ENCODE measurements around the gene GRAMD2A.

The GRAMD2A gene

DNA sequence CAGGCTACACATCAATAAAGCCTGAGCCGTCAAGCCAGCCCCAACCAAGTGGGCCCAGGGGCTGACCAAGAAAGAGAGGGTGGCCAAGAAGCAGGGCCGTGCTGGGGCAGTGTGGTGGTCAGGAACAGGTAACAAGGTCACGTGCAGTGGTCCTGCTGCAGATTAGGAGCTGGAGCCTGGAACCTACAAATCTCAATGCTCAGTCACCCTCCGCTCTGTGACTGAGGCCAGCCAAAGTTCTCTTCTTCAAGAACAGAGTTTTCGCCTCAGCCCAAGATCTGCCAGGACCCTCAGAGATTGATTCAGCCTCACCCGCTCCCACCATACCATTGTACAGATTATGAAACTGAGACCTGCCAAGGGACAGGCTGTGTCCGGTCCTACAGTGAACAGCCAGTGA, 26.9 kb downstream of the GRAMD2A start:
- Histone ChIP-seq H3K4me3 (ENCODE audit: severe bottlenecking) (no peak overlapping the region), H3K4me1 (ENCODE audit: insufficient read depth, poor library complexity, severe bottlenecking) (peaks cover 33% of the 10 kb centered on the region), H3K36me3 (ENCODE audit: low read depth) (no peaks in the 10 kb centered on the region), H3K27me3 (ENCODE audit: insufficient read depth, poor library complexity, severe bottlenecking) (no peaks in the 10 kb centered on the region), H3K27ac (ENCODE audit: poor library complexity, severe bottlenecking) (no peak overlapping the region), H3K9me3 (ENCODE audit: severe bottlenecking) (no peaks in the 10 kb centered on the region)
- TF ChIP-seq, protein P1, sequence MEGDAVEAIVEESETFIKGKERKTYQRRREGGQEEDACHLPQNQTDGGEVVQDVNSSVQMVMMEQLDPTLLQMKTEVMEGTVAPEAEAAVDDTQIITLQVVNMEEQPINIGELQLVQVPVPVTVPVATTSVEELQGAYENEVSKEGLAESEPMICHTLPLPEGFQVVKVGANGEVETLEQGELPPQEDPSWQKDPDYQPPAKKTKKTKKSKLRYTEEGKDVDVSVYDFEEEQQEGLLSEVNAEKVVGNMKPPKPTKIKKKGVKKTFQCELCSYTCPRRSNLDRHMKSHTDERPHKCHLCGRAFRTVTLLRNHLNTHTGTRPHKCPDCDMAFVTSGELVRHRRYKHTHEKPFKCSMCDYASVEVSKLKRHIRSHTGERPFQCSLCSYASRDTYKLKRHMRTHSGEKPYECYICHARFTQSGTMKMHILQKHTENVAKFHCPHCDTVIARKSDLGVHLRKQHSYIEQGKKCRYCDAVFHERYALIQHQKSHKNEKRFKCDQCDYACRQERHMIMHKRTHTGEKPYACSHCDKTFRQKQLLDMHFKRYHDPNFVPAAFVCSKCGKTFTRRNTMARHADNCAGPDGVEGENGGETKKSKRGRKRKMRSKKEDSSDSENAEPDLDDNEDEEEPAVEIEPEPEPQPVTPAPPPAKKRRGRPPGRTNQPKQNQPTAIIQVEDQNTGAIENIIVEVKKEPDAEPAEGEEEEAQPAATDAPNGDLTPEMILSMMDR (IDR thresholded peaks at IDR 0.05; ENCODE audit: poor library complexity, severe bottlenecking) = no peak
- no peak for DNase-seq (ENCODE audit: low spot score)
- ATAC-seq (ENCODE audit: low read depth) = no peak

DNA sequence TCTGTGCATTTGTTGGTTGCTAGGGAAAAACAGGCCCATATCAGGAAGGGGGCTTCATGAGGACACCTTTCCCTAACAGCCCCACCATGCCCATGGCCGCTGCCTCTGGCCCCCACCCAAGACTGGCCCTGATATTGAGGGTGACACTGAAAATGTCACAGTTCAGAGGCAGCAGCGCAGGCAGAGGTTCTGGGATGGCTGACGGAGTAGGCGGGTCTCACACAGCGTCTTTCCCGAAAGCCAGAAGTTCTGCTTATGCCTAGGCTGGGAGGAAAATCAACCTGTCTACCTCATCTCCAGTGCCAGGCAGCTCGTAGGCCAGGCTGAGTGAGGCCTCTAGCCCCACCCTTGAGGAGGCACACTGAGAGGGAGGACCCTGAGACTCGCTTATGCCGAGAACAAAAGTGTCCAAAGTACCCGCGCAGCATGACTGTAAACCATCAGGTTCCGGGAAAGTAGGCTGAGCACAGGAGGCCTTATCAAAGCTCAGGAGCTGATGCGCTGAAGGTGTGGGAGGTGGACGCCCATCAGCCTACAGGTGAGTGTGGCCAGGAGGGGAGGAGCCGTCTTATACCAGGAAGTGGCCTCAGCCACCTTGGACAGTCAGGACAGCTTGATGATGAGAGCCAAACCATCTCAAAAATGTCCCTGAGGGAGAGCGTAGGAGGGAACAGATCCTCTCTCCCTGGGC, 27.5 kb downstream of the GRAMD2A start:
- Histone ChIP-seq H3K4me1 (ENCODE audit: insufficient read depth, poor library complexity, severe bottlenecking) (peaks cover 32% of the 10 kb centered on the region), H3K27me3 (ENCODE audit: insufficient read depth, poor library complexity, severe bottlenecking) (no peaks in the 10 kb centered on the region)
- DNase-seq (ENCODE audit: low spot score) = no peak

DNA sequence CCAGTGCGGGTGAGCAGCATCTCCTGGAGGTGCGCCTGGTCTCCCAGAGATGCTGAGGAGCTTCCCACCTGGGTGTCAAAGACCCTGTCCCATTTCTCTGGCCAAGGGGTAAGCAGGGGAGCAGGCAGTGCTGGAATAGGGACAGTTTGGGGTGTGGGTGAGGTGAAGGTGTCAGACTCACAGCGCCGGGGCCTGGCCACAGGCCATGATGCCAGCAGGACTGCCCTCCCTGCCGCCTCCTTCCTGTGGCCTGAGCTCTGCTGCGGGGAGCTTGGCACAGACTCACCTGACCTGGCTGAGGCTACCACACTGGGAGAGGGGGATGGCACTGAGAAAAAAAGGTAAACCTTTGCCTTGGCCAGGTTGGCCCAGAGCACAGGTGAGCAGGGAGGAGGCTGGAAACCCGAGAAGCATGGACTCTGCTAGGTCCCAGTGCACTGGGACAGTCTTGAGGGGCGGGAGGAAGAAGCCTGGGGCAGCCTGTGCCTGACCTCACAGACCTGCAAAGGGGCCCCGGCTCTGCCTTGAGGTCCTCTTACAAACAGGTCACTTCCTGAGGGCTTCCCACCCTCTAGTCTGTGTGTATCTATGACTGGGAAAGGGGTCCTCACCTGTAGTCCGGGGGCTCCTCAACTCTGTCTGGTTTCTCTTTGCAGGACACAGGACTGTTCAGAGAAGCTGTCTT, 28.2 kb downstream of the GRAMD2A start:
- no peaks in the 10 kb centered on the region for H3K27me3 ChIP-seq (ENCODE audit: insufficient read depth, poor library complexity, severe bottlenecking)
- H3K36me3 ChIP-seq (ENCODE audit: low read depth) = no peaks in the 10 kb centered on the region
- DNase-seq (ENCODE audit: low spot score) = peak; percentile 72
- ATAC-seq (ENCODE audit: low read depth) = peak; percentile 6; the same call in 2 of the 3 replicates
- TF ChIP-seq, protein P1 (IDR thresholded peaks at IDR 0.05; ENCODE audit: poor library complexity, severe bottlenecking) = no peak
- H3K4me1 ChIP-seq (ENCODE audit: insufficient read depth, poor library complexity, severe bottlenecking) = peaks cover 27% of the 10 kb centered on the region
- H3K27ac ChIP-seq (ENCODE audit: poor library complexity, severe bottlenecking) = peak overlapping the region; percentile 95
- no peak overlapping the region for H3K4me3 ChIP-seq (ENCODE audit: severe bottlenecking)
- H3K9me3 ChIP-seq (ENCODE audit: severe bottlenecking) = no peaks in the 10 kb centered on the region

More for the DNA sequence above, 27.5 kb downstream of the GRAMD2A start:
- Histone ChIP-seq H3K27ac (ENCODE audit: poor library complexity, severe bottlenecking) (peak overlapping the region; percentile 95), H3K36me3 (ENCODE audit: low read depth) (no peaks in the 10 kb centered on the region), H3K4me3 (ENCODE audit: severe bottlenecking) (no peak overlapping the region), H3K9me3 (ENCODE audit: severe bottlenecking) (no peaks in the 10 kb centered on the region)
- ATAC-seq (ENCODE audit: low read depth) = no peak
- TF ChIP-seq, protein P1 (IDR thresholded peaks at IDR 0.05; ENCODE audit: poor library complexity, severe bottlenecking) = no peak

DNA sequence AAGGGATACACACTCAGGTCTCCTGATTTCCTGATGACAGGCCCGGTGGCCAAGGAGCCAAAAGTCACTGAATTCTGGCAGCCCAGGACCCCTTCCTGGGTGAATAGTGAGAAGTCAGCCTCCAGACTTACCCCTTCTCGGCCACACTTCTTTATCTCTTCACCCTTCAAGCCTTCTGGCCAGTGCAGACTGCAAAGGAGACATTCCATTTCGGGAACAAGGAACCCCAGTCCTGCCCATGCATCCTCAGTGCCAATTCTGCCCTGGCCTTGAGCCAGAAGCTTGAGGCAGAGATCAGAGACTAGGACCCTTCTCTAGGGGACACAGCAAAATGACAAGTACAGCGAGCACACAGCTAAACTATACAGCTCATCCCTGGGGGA, 28.8 kb downstream of the GRAMD2A start:
- ATAC-seq (ENCODE audit: low read depth) (peak; percentile 3; the same call in 2 of the 3 replicates), DNase-seq (ENCODE audit: low spot score) (no peak)
- Histone ChIP-seq H3K9me3 (ENCODE audit: severe bottlenecking) (no peaks in the 10 kb centered on the region), H3K4me1 (ENCODE audit: insufficient read depth, poor library complexity, severe bottlenecking) (peaks cover 27% of the 10 kb centered on the region), H3K4me3 (ENCODE audit: severe bottlenecking) (no peak overlapping the region), H3K27me3 (ENCODE audit: insufficient read depth, poor library complexity, severe bottlenecking) (no peaks in the 10 kb centered on the region), H3K36me3 (ENCODE audit: low read depth) (no peaks in the 10 kb centered on the region), H3K27ac (ENCODE audit: poor library complexity, severe bottlenecking) (peak overlapping the region; percentile 95)
- TF ChIP-seq, protein P1 (IDR thresholded peaks at IDR 0.05; ENCODE audit: poor library complexity, severe bottlenecking) = no peak
